ENCODE measurements around the gene NAIF1.
"Not testable (repeated sequence)": the region's sequence is repeated elsewhere in the genome, so short reads cannot be mapped to it uniquely, and the experiment has no call there.

Gene NAIF1

GRCh38 chr9:128056887-128057723 lies 10.0 kb downstream of the NAIF1 start:
- peak; percentile 43 for DNase-seq

- DNase-seq = no peak
These were observed 11.0 kb downstream of the NAIF1 start for GRCh38 chr9:128056086-128056485.

- no peak for DNase-seq
These were observed 11.6 kb downstream of the NAIF1 start for GRCh38 chr9:128055344-128056040.

GRCh38 chr9:128054087-128054486 lies 13.0 kb downstream of the NAIF1 start:
- DNase-seq = no peak

GRCh38 chr9:128053560-128053959 lies 13.6 kb downstream of the NAIF1 start:
- DNase-seq = no peak

GRCh38 chr9:128051932-128052709 lies 15.0 kb downstream of the NAIF1 start:
- DNase-seq = no peak

- DNase-seq = no peak
These were observed 17.3 kb downstream of the NAIF1 start for GRCh38 chr9:128049843-128050242.

- DNase-seq = no peak
These were observed 18.5 kb downstream of the NAIF1 start for GRCh38 chr9:128048663-128049062.

GRCh38 chr9:128047231-128047630 lies 19.9 kb downstream of the NAIF1 start:
- DNase-seq = no peak

- no peak for DNase-seq
These were observed 21.3 kb downstream of the NAIF1 start for GRCh38 chr9:128045831-128046230.

- DNase-seq = not testable (repeated sequence)
These were observed 21.7 kb downstream of the NAIF1 start for GRCh38 chr9:128045409-128045808.

GRCh38 chr9:128043467-128043868 lies 23.7 kb downstream of the NAIF1 start:
- no peak for DNase-seq

- no peak for DNase-seq
These were observed 25.1 kb downstream of the NAIF1 start for GRCh38 chr9:128042043-128042442.

- not testable (repeated sequence) for DNase-seq
These were observed 26.3 kb downstream of the NAIF1 start for GRCh38 chr9:128040783-128041182.

GRCh38 chr9:128036522-128036921 lies 30.6 kb downstream of the NAIF1 start:
- not testable (repeated sequence) for DNase-seq

GRCh38 chr9:128034821-128035652 lies 32.1 kb downstream of the NAIF1 start:
- peak; percentile 58 for DNase-seq

- DNase-seq = no peak
These were observed 33.5 kb downstream of the NAIF1 start for GRCh38 chr9:128033609-128034008.

GRCh38 chr9:128027705-128028104 lies 39.4 kb downstream of the NAIF1 start:
- no peak for DNase-seq

GRCh38 chr9:128026773-128027541 lies 40.2 kb downstream of the NAIF1 start:
- DNase-seq = no peak

- no peak for DNase-seq
These were observed 40.8 kb downstream of the NAIF1 start for GRCh38 chr9:128026255-128026772.

GRCh38 chr9:128025736-128026135 lies 41.4 kb downstream of the NAIF1 start:
- DNase-seq = no peak
